K562 (cell line): Measurements from ENCODE around the gene SEC31A. TPM values are rescaled to one million over a fixed set of nuclear protein-coding genes. Genes with fewer than 3 reads are reported as not detected.

Experiments
- ATAC-seq: fragments of 200-7000 bp; cut with Tn5 transposase; 3 replicates; pipeline ENCODE4 v1.9.1; 2020; ENCODE audit warnings: moderate library complexity
- BruUV-seq: library from RNA; stranded (reverse); fragments of 400-500 nt; replicated peaks from 2 replicates; lab custom pipeline; 2021; lab: Mats Ljungman, UMichigan
- CTCF ChIA-PET: fragments of 300-600 bp; formaldehyde crosslinking; extraction: SDS; loops from one replicate; lab custom pipeline; 2021; ENCODE audit warnings: low intra/inter-chr PET ratio; lab: Yijun Ruan, JAX
- POLR2A ChIA-PET: fragments of 300-600, 350-650 bp; sonication (Branson Sonifier 250); formaldehyde crosslinking; extraction: SDS; loops from one replicate; lab custom pipeline; 2021; ENCODE audit warnings: antibody characterized with exemption, inconsistent platforms; lab: Yijun Ruan, JAX
- DNase-seq, 4 experiments: peaks; one replicate each; pipeline versions ENCODE4 v3.0.0 to v3.0.0-alpha.2; 2011 to 2018; ENCODE audit warnings: low spot score in 3 of 4, mixed read lengths in 3 of 4; ENCODE audit errors: extremely low read depth in 1 of 4
- FAIRE-seq: peaks from 2 replicates; lab custom pipeline; 2011; peaks lifted over from hg19 to GRCh38; lab: Jason Lieb, UNC
- H2AFZ ChIP-seq: 2 replicates; pipeline ENCODE4 v1.6.0; 2011; ENCODE audit warnings: low read depth, low read length, control low read depth, inconsistent platforms
- H3K27ac ChIP-seq: fragments of 200-600 bp; 3 replicates; pipeline ENCODE4 v1.8.0; 2011; ENCODE audit warnings: low read depth, mild to moderate bottlenecking, control low read depth, inconsistent platforms, low read length, moderate library complexity, mixed read lengths; ENCODE audit errors: extremely low read depth
- H3K27me3 ChIP-seq, 2 experiments: fragments of 300-600 bp in 1 of 2; 2 replicates in 1 of 2; 3 replicates in 1 of 2; pipeline versions ENCODE4 v1.6.0 to v1.8.0; 2011; ENCODE audit warnings: inconsistent platforms in 2 of 2, low read length in 2 of 2, mild to moderate bottlenecking in 1 of 2, mixed read lengths in 1 of 2, moderate library complexity in 1 of 2; ENCODE audit not compliant: control insufficient read depth in 2 of 2, insufficient read depth in 2 of 2
- H3K36me3 ChIP-seq: fragments of 300-600 bp; 3 replicates; pipeline ENCODE4 v1.8.0; 2011; ENCODE audit warnings: mild to moderate bottlenecking, low read length, inconsistent platforms; ENCODE audit not compliant: control insufficient read depth, insufficient read depth
- H3K4me1 ChIP-seq, 2 experiments: fragments of 200-600 bp in 1 of 2; replicated peaks in 1 of 2; 2 replicates in 1 of 2; 3 replicates in 1 of 2; pipeline versions ENCODE4 v1.5.1 to v1.8.0; 2011; ENCODE audit warnings: inconsistent platforms in 2 of 2, low read length in 2 of 2, mild to moderate bottlenecking in 1 of 2, mixed read lengths in 1 of 2, moderate library complexity in 1 of 2; ENCODE audit not compliant: control insufficient read depth in 2 of 2, insufficient read depth in 2 of 2
- H3K4me2 ChIP-seq: 2 replicates; pipeline ENCODE4 v1.6.1; 2011; ENCODE audit warnings: low read length, control low read depth, inconsistent platforms, mixed read lengths; ENCODE audit not compliant: insufficient read depth
- H3K4me3 ChIP-seq: fragments of 200-600 bp; sonication (generic), shearing (Covaris generic); 2 replicates; pipeline ENCODE4 v1.5.1; 2016; ENCODE audit warnings: control low read depth, inconsistent platforms
- H3K79me2 ChIP-seq: fragments of 200-600 bp; 3 replicates; pipeline ENCODE4 v1.8.0; 2011; ENCODE audit warnings: low read length, inconsistent platforms; ENCODE audit not compliant: control insufficient read depth, insufficient read depth
- H3K9ac ChIP-seq, 2 experiments: 2 replicates each; pipeline versions ENCODE4 v1.6.0 to v1.6.1; 2011; ENCODE audit warnings: low read depth in 2 of 2, low read length in 2 of 2, control low read depth in 1 of 2, inconsistent platforms in 1 of 2, mild to moderate bottlenecking in 1 of 2, mixed read lengths in 1 of 2; ENCODE audit not compliant: insufficient read depth in 1 of 2
- H3K9me1 ChIP-seq: one replicate; pipeline ENCODE4 v1.6.0; 2011; ENCODE audit warnings: inconsistent platforms, mild to moderate bottlenecking, low read length, moderate library complexity; ENCODE audit not compliant: control insufficient read depth, insufficient read depth
- H3K9me3 ChIP-seq: replicated peaks from 2 replicates; pipeline ENCODE4 v1.5.1; 2011; ENCODE audit warnings: low read depth, low read length, inconsistent platforms; ENCODE audit not compliant: control insufficient read depth, insufficient read depth
- H4K20me1 ChIP-seq: replicated peaks from 2 replicates; pipeline ENCODE4 v1.6.1; 2011; ENCODE audit warnings: low read length, inconsistent platforms, mixed read lengths; ENCODE audit not compliant: control insufficient read depth, insufficient read depth
- CLOCK ChIP-seq: fragments of 250-450 bp; sonication (Bioruptor Pico); IDR thresholded peaks from 2 replicates; pipeline ENCODE4 v1.4.0; 2020; ENCODE audit warnings: mild to moderate bottlenecking, moderate library complexity, borderline replicate concordance
- MITF ChIP-seq: IDR thresholded peaks from 2 replicates; pipeline ENCODE4 v1.6.1; 2014; ENCODE audit warnings: antibody characterized with exemption
- ZKSCAN8 ChIP-seq: fragments of 200-800 bp; sonication (Bioruptor generic); IDR thresholded peaks from 2 replicates; pipeline ENCODE4 v1.6.1; 2016; ENCODE audit warnings: missing genetic modification characterization, missing compliant biosample characterization
- ZNF512 ChIP-seq: IDR thresholded peaks from 2 replicates; pipeline ENCODE4 v1.6.1; 2016; ENCODE audit warnings: missing genetic modification characterization, missing compliant biosample characterization
- whole genome bisulfite sequencing: fragments of 100-300 bp; shearing (Covaris generic); methylation state at CpG from one replicate; pipeline ENCODE4 v1.1.6; 2016; ENCODE audit warnings: low coverage, mixed read lengths; ENCODE audit not compliant: insufficient coverage; ENCODE audit errors: missing lambda C conversion rate; 5-methylcytosine and 5-hydroxymethylcytosine counted together
- in situ Hi-C: fragments of 300-500 bp; cut with MboI; formaldehyde crosslinking; loops from 4 replicates; pipeline ENCODE4 v1.15.0; 2018; ENCODE audit warnings: inconsistent platforms, mixed read lengths
- intact Hi-C: fragments of 100-400 bp; cut with micrococcal nuclease; formaldehyde crosslinking; loops from 2 replicates; pipeline ENCODE4 v1.14.2; 2022
- polyA plus RNA-seq, 8 experiments: library from polyadenylated mRNA; depleted of rRNA in 4 of 8; stranded (reverse) in 5 of 8; unstranded in 3 of 8; fragments of >200 nt; fragmentation: Nextera tagmentation in 2 of 8; fragmentation: Illumina TruSeq in 1 of 8; extraction: Ambion mirVana in 2 of 8; extraction: Trizol in 1 of 8; gene quantifications; 2 replicates each; pipeline versions ENCODE4 v1.2.1 to v1.2.3, GENCODE V29; 2011 to 2014; ENCODE audit warnings: inconsistent platforms in 1 of 8, missing spikeins in 1 of 8
- total RNA-seq, 7 experiments: library from RNA; depleted of rRNA in 6 of 7; stranded (reverse); fragments of >200 nt in 6 of 7; fragmentation: Illumina TruSeq in 2 of 7; extraction: Trizol in 2 of 7; gene quantifications; 2 replicates each; pipeline versions ENCODE4 v1.2.1 to v1.2.3, GENCODE V29; 2011 to 2021; ENCODE audit warnings: low replicate concordance in 1 of 7

SEC31A gene
- total and polyA plus RNA-seq, 9 of the 15 experiments (the other 6 are each of a cell fraction or from before 2014, with no cell fraction given) = 78.9 to 241 (median 173) TPM

- no peaks in the 10 kb centered on the region for H4K20me1 ChIP-seq
- no peaks in the 10 kb centered on the region for H3K79me2 ChIP-seq
- H2AFZ ChIP-seq = no peak overlapping the region
- in situ Hi-C loops = no loop called here
- WGBS = 9% methylated on average over 6 of the region's 6 CpGs
- CTCF ChIA-PET = no interaction called here
- BruUV-seq = no TSS peak
- POLR2A ChIA-PET = no interaction called here
- DNase-seq (no peak), ATAC-seq (no peak), FAIRE-seq (no peak)
- peaks cover 0 to 5% of the 10 kb centered on the region in 2 experiments; a peak in 2 of 5 replicates for H3K4me1 ChIP-seq
- no peak overlapping the region for H3K9ac ChIP-seq
- peaks cover 28 to 64% of the 10 kb centered on the region in 2 experiments for H3K27me3 ChIP-seq
- no peaks in the 10 kb centered on the region for H3K36me3 ChIP-seq
- TF ChIP-seq CLOCK (CRISPR knock-in tag) = no peak
- TF ChIP-seq ZNF512 = no peak
- TF ChIP-seq ZKSCAN8 (CRISPR knock-in tag) = no peak
- TF ChIP-seq MITF = no peak
- no peak overlapping the region for H3K4me3 ChIP-seq
- no peaks in the 10 kb centered on the region for H3K9me3 ChIP-seq
- H3K27ac ChIP-seq = no peak overlapping the region
- H3K4me2 ChIP-seq = no peak overlapping the region
- intact Hi-C loops = no loop called here
- no peaks in the 10 kb centered on the region for H3K9me1 ChIP-seq
Measured at GRCh38 chr4:82792912-82793649, 97.9 kb downstream of the SEC31A start.
